HCT116 (cell line): ENCODE results near the gene USP36. TPM values are rescaled to one million over a fixed set of nuclear protein-coding genes. Genes with fewer than 3 reads are reported as not detected.

Experiments
- ATAC-seq: fragments of 200-7000 bp; cut with Tn5 transposase; 2 replicates; pipeline ENCODE4 v1.9.1; 2020; ENCODE audit warnings: mild to moderate bottlenecking, moderate library complexity
- BruUV-seq: library from RNA; stranded (reverse); fragments of 400-500 nt; replicated peaks from 2 replicates; lab custom pipeline; 2021; lab: Mats Ljungman, UMichigan
- CTCF ChIA-PET: fragments of 300-600 bp; sonication (Branson Sonifier 250); formaldehyde crosslinking; loops from one replicate; lab custom pipeline; 2021; ENCODE audit warnings: antibody characterized with exemption; lab: Charles Lee
- POLR2A ChIA-PET: fragments of 300-600, 350-600 bp; sonication (Branson Sonifier 250); formaldehyde crosslinking; loops from one replicate; lab custom pipeline; 2021; ENCODE audit warnings: antibody characterized with exemption; lab: Charles Lee
- RAD21 ChIA-PET, 2 experiments: fragments of 300-600 bp; sonication (Branson Sonifier 250); formaldehyde crosslinking; loops; one replicate each; lab custom pipeline; 2023; ENCODE audit warnings: low total read pairs in 2 of 2; ENCODE audit not compliant: uncharacterized antibody in 2 of 2, unreplicated experiment in 2 of 2, low non-redundant PET in 1 of 2; lab: Charles Lee
- DNase-seq: peaks from one replicate; pipeline ENCODE4 v3.0.0-alpha.2; 2010; ENCODE audit warnings: low read depth, low spot score
- H2AFZ ChIP-seq: fragments of 200-600 bp; shearing (Covaris generic), sonication (generic); 2 replicates; pipeline ENCODE4 v1.6.1; 2017; ENCODE audit warnings: low read depth, mixed run types, mixed read lengths, antibody characterized with exemption, low read length; ENCODE audit not compliant: poor library complexity, severe bottlenecking
- H3K27ac ChIP-seq: 2 replicates; pipeline ENCODE4 v1.5.1; 2012; ENCODE audit warnings: low read depth, low read length
- H3K27me3 ChIP-seq: fragments of 200-600 bp; sonication (generic); 2 replicates; pipeline ENCODE4 v1.6.1; 2016; ENCODE audit warnings: mixed run types, low read length, mixed read lengths; ENCODE audit not compliant: insufficient read depth
- H3K36me3 ChIP-seq, 2 experiments: fragments of 200-500 bp in 1 of 2; fragments of 200-600 bp in 1 of 2; sonication (Bioruptor generic) in 1 of 2; sonication (generic) in 1 of 2; 2 replicates each; pipeline versions ENCODE4 v1.5.1 to v1.6.1; 2014 to 2016; ENCODE audit warnings: low read length in 2 of 2, inconsistent platforms in 1 of 2, mixed read lengths in 1 of 2, mixed run types in 1 of 2; ENCODE audit not compliant: insufficient read depth in 2 of 2, control insufficient read depth in 1 of 2
- H3K4me1 ChIP-seq, 2 experiments: fragments of 200-600 bp in 1 of 2; sonication (generic) in 1 of 2; 2 replicates each; pipeline versions ENCODE4 v1.5.1 to v1.6.1; 2012 to 2017; ENCODE audit warnings: low read length in 2 of 2, inconsistent platforms in 1 of 2, mild to moderate bottlenecking in 1 of 2, mixed read lengths in 1 of 2, mixed run types in 1 of 2, moderate library complexity in 1 of 2; ENCODE audit not compliant: insufficient read depth in 2 of 2, control insufficient read depth in 1 of 2
- H3K4me2 ChIP-seq: fragments of 200-600 bp; sonication (generic); 2 replicates; pipeline ENCODE4 v1.6.1; 2017; ENCODE audit warnings: mixed run types, low read length, mixed read lengths
- H3K4me3 ChIP-seq, 2 experiments: fragments of 200-600 bp in 1 of 2; sonication (generic) in 1 of 2; replicated peaks in 1 of 2; 2 replicates each; pipeline ENCODE4 v1.5.1; 2011 to 2016; ENCODE audit warnings: low read length in 2 of 2, control low read depth in 1 of 2, low read depth in 1 of 2, mild to moderate bottlenecking in 1 of 2, mixed read lengths in 1 of 2, mixed run types in 1 of 2
- H3K79me2 ChIP-seq: fragments of 200-600 bp; sonication (generic); 2 replicates; pipeline ENCODE4 v1.6.1; 2017; ENCODE audit warnings: mild to moderate bottlenecking, mixed run types, low read length, moderate library complexity, mixed read lengths; ENCODE audit not compliant: insufficient read depth
- H3K9ac ChIP-seq: fragments of 200-600 bp; sonication (generic); 2 replicates; pipeline ENCODE4 v1.6.1; 2016; ENCODE audit warnings: low read length, mixed read lengths
- H3K9me2 ChIP-seq: fragments of 200-600 bp; sonication (generic), shearing (Covaris generic); 2 replicates; pipeline ENCODE4 v1.6.1; 2017; ENCODE audit warnings: mixed run types, mild to moderate bottlenecking, moderate library complexity; ENCODE audit not compliant: insufficient read depth
- H3K9me3 ChIP-seq, 2 experiments: fragments of 200-500 bp in 1 of 2; fragments of 200-600 bp in 1 of 2; sonication (Bioruptor generic) in 1 of 2; sonication (generic) in 1 of 2; 2 replicates each; pipeline ENCODE4 v1.6.1; 2014 to 2017; ENCODE audit warnings: low read length in 2 of 2, mixed read lengths in 2 of 2, inconsistent platforms in 1 of 2, low read depth in 1 of 2, mild to moderate bottlenecking in 1 of 2, mixed run types in 1 of 2, moderate library complexity in 1 of 2; ENCODE audit not compliant: control insufficient read depth in 1 of 2, insufficient read depth in 1 of 2
- H4K20me1 ChIP-seq: fragments of 200-600 bp; sonication (generic), shearing (Covaris generic); 2 replicates; pipeline ENCODE4 v1.6.1; 2017; ENCODE audit warnings: mixed run types, mild to moderate bottlenecking, moderate library complexity; ENCODE audit not compliant: insufficient read depth
- CEBPB ChIP-seq: IDR thresholded peaks from 2 replicates; pipeline ENCODE4 v1.6.1; 2012; ENCODE audit warnings: low read depth
- EGR1 ChIP-seq: IDR thresholded peaks from 2 replicates; pipeline ENCODE4 v1.6.1; 2012; ENCODE audit warnings: low read depth
- EZH2 ChIP-seq: fragments of 200-600 bp; sonication (generic); IDR thresholded peaks from 2 replicates; pipeline ENCODE4 v1.6.1; 2017; ENCODE audit warnings: antibody characterized with exemption, mixed run types
- EZH2phosphoT487 ChIP-seq: fragments of 200-600 bp; IDR thresholded peaks from 2 replicates; pipeline ENCODE4 v1.6.1; 2018; ENCODE audit warnings: antibody characterized with exemption, borderline replicate concordance
- POLR2AphosphoS5 ChIP-seq: IDR thresholded peaks from 2 replicates; pipeline ENCODE4 v1.6.1; 2011; ENCODE audit warnings: mild to moderate bottlenecking, low read depth, low read length, moderate library complexity
- RAD21 ChIP-seq: IDR thresholded peaks from 2 replicates; pipeline ENCODE4 v1.6.1; 2012; ENCODE audit warnings: low read depth, mild to moderate bottlenecking
- REST ChIP-seq: IDR thresholded peaks from 2 replicates; pipeline ENCODE4 v1.6.1; 2012; ENCODE audit warnings: low read depth
- SP1 ChIP-seq: IDR thresholded peaks from 2 replicates; pipeline ENCODE4 v1.6.1; 2012; ENCODE audit warnings: low read depth
- SRF ChIP-seq: IDR thresholded peaks from 2 replicates; pipeline ENCODE4 v1.6.1; 2012; ENCODE audit warnings: low read depth
- ZNF274 ChIP-seq: fragments of 200-500 bp; sonication (Bioruptor generic); IDR thresholded peaks from 2 replicates; pipeline ENCODE4 v1.6.1; 2014; ENCODE audit warnings: mild to moderate bottlenecking, low read depth, low read length, inconsistent platforms
- intact Hi-C: fragments of 100-400 bp; cut with micrococcal nuclease; formaldehyde crosslinking; loops from 2 replicates; pipeline ENCODE4 v1.10.0; 2022
- total RNA-seq: library from RNA; stranded (reverse); gene quantifications from one replicate; pipeline ENCODE4 v1.2.1, GENCODE V29; 2021; ENCODE audit not compliant: unreplicated experiment
- TF ChIP-seq, protein P1 (sequence below): IDR thresholded peaks from 2 replicates; pipeline ENCODE4 v1.6.1; 2011; ENCODE audit warnings: mild to moderate bottlenecking, low read length, moderate library complexity; ENCODE audit not compliant: insufficient replicate concordance; ENCODE audit errors: extremely low read depth
- TF ChIP-seq, protein P2 (sequence below): IDR thresholded peaks from 2 replicates; pipeline ENCODE4 v1.6.1; 2012

The USP36 gene
- total RNA-seq, 1 experiment from 2014 or later = 104 TPM

DNA sequence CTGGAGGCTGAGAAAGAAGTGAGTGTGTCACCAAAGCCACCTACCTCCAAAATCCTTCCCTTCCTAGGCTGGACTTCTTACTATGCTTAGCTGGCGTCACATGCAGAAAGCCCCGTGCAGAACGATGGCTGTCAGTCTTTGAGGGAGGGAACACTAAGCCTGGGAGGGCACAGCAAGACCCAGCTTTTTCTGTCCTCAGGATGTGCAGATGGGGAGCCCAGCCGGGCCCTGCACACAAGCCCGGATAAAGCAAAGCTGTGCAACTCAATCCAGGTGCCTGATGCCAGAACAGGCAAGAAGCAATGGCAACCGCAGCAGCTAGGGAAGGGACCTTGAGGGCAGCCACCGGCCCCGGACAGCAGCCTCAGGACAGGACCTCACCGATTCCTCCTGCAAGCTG is 13.9 kb upstream of the USP36 start:
- RAD21 ChIA-PET = no interaction called here
- Histone ChIP-seq H3K9me3 (no peaks in the 10 kb centered on the region), H3K27me3 (no peaks in the 10 kb centered on the region), H3K79me2 (no peaks in the 10 kb centered on the region), H3K4me2 (no peak overlapping the region), H3K9ac (no peak overlapping the region), H3K27ac (no peak overlapping the region), H3K4me3 (no peak overlapping the region), H2AFZ (no peak overlapping the region), H3K36me3 (0 out of 4 replicates have a peak, but pooled peaks cover 0 to 3% of the 10 kb centered on the region in 2 experiments), H3K4me1 (no peaks in the 10 kb centered on the region), H3K9me2 (no peaks in the 10 kb centered on the region), H4K20me1 (no peaks in the 10 kb centered on the region)
- BruUV-seq = no TSS peak
- POLR2A ChIA-PET = interaction anchor here (1.0 kb wide), 1 partner anchor 8 kb away, joined by 3 read pairs; no protein-coding TSS in a partner anchor
- no peak for TF ChIP-seq SRF
- no peak for TF ChIP-seq EZH2phosphoT487
- no peak for TF ChIP-seq EZH2
- TF ChIP-seq REST = no peak
- no peak for TF ChIP-seq RAD21
- TF ChIP-seq CEBPB = no peak
- TF ChIP-seq ZNF274 = no peak
- TF ChIP-seq SP1 = no peak
- TF ChIP-seq POLR2AphosphoS5 = no peak
- no peak for TF ChIP-seq EGR1
- TF ChIP-seq, protein P1, sequence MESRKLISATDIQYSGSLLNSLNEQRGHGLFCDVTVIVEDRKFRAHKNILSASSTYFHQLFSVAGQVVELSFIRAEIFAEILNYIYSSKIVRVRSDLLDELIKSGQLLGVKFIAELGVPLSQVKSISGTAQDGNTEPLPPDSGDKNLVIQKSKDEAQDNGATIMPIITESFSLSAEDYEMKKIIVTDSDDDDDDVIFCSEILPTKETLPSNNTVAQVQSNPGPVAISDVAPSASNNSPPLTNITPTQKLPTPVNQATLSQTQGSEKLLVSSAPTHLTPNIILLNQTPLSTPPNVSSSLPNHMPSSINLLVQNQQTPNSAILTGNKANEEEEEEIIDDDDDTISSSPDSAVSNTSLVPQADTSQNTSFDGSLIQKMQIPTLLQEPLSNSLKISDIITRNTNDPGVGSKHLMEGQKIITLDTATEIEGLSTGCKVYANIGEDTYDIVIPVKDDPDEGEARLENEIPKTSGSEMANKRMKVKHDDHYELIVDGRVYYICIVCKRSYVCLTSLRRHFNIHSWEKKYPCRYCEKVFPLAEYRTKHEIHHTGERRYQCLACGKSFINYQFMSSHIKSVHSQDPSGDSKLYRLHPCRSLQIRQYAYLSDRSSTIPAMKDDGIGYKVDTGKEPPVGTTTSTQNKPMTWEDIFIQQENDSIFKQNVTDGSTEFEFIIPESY = no peak
- TF ChIP-seq, protein P2, sequence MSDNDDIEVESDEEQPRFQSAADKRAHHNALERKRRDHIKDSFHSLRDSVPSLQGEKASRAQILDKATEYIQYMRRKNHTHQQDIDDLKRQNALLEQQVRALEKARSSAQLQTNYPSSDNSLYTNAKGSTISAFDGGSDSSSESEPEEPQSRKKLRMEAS = no peak
- DNase-seq = no peak
- ATAC-seq = no peak
- intact Hi-C loops = no loop called here
- CTCF ChIA-PET = interaction anchor here (3.0 kb wide), 1 partner anchor 11 kb away, joined by 18 read pairs; no protein-coding TSS in a partner anchor
